Peyer's patch (tissue), 4 donors: ENCODE data around the gene GOLT1B. TPM values are rescaled to one million over a fixed set of nuclear protein-coding genes. Genes with fewer than 3 reads are reported as not detected.

Experiments used
- DNase-seq, 3 donors: peaks; one replicate each; pipeline ENCODE4 v3.0.0-alpha.2; 2017 to 2019
- H3K27ac ChIP-seq, 4 donors: fragments of 200-600 bp; sonication (generic); one replicate each; pipeline ENCODE4 v1.5.1; 2016 to 2019
- H3K27me3 ChIP-seq, 2 donors: fragments of 200-600 bp; sonication (generic); one replicate each; pipeline ENCODE4 v1.5.1; 2019
- H3K36me3 ChIP-seq, 3 donors: fragments of 200-600 bp; sonication (generic); one replicate each; pipeline ENCODE4 v1.5.1; 2016 to 2019
- H3K4me1 ChIP-seq, 4 donors: fragments of 200-600 bp; sonication (generic); one replicate each; pipeline ENCODE4 v1.5.1; 2016 to 2019
- H3K4me3 ChIP-seq, 4 donors: fragments of 200-600 bp; sonication (generic); 1 replicate in 3 of 4; 2 replicates in 1 of 4; pipeline ENCODE4 v1.5.1; 2016 to 2019; ENCODE audit warnings: mild to moderate bottlenecking in 1 of 4
- H3K9me3 ChIP-seq, 4 donors: fragments of 200-600 bp; sonication (generic); one replicate each; pipeline ENCODE4 v1.5.1; 2016 to 2019; ENCODE audit warnings: mild to moderate bottlenecking in 1 of 4
- CTCF ChIP-seq, 6 experiments: fragments of 450-650 bp in 4 of 6; fragments of 200-600 bp in 2 of 6; sonication (generic) in 1 of 6; IDR thresholded peaks; one replicate each; pipeline ENCODE4 v1.5.1; 2017 to 2019; ENCODE audit warnings: antibody characterized with exemption in 6 of 6, mild to moderate bottlenecking in 3 of 6, moderate library complexity in 1 of 6
- POLR2A ChIP-seq, 2 donors: fragments of 450-650 bp; IDR thresholded peaks; one replicate each; pipeline ENCODE4 v1.5.1; 2017; ENCODE audit warnings: antibody characterized with exemption in 2 of 2, mild to moderate bottlenecking in 2 of 2, moderate library complexity in 2 of 2
- total RNA-seq, 4 donors: library from RNA; depleted of rRNA; stranded (reverse); fragments of >200 nt; gene quantifications; one replicate each; pipeline ENCODE4 v1.1.0, GENCODE V29; 2016

Gene GOLT1B
- total RNA-seq, 4 donors from 2014 or later = 6.8 to 31.4 (median 14.0) TPM

- Histone ChIP-seq H3K27me3 (no peaks in the 10 kb centered on the region), H3K4me3 (no peak overlapping the region), H3K36me3 (no peaks in the 10 kb centered on the region), H3K27ac (no peak overlapping the region), H3K9me3 (no peaks in the 10 kb centered on the region), H3K4me1 (no peaks in the 10 kb centered on the region)
- no peak for DNase-seq
- no peak for TF ChIP-seq CTCF (IDR thresholded peaks at IDR 0.05)
- TF ChIP-seq POLR2A (IDR thresholded peaks at IDR 0.05) = no peak
Measured at GRCh38 chr12:21553329-21553675, 51.7 kb downstream of the GOLT1B start.

- H3K27me3 ChIP-seq = no peaks in the 10 kb centered on the region
Measured at GRCh38 chr12:21558100-21558679, 56.6 kb downstream of the GOLT1B start.

GRCh38 chr12:21559855-21560569 lies 58.4 kb downstream of the GOLT1B start:
- Histone ChIP-seq H3K4me1 (no peaks in the 10 kb centered on the region), H3K9me3 (no peaks in the 10 kb centered on the region), H3K27me3 (no peaks in the 10 kb centered on the region), H3K27ac (no peak overlapping the region), H3K4me3 (no peak overlapping the region), H3K36me3 (no peaks in the 10 kb centered on the region)
- TF ChIP-seq CTCF (IDR thresholded peaks at IDR 0.05) = no peak
- TF ChIP-seq POLR2A (IDR thresholded peaks at IDR 0.05) = no peak
- DNase-seq = no peak

More at GRCh38 chr12:21558100-21558679, 56.6 kb downstream of the GOLT1B start:
- TF ChIP-seq CTCF (IDR thresholded peaks at IDR 0.05) = no peak
- no peak for TF ChIP-seq POLR2A (IDR thresholded peaks at IDR 0.05)
- Histone ChIP-seq H3K36me3 (no peaks in the 10 kb centered on the region), H3K4me3 (no peak overlapping the region), H3K4me1 (no peaks in the 10 kb centered on the region), H3K27ac (no peak overlapping the region), H3K9me3 (no peaks in the 10 kb centered on the region)
- no peak for DNase-seq

- no peaks in the 10 kb centered on the region for H3K4me1 ChIP-seq
- no peak for DNase-seq
- H3K36me3 ChIP-seq = no peaks in the 10 kb centered on the region
- TF ChIP-seq POLR2A (IDR thresholded peaks at IDR 0.05) (no peak), CTCF (IDR thresholded peaks at IDR 0.05) (no peak)
- no peaks in the 10 kb centered on the region for H3K27me3 ChIP-seq
- no peaks in the 10 kb centered on the region for H3K9me3 ChIP-seq
- H3K4me3 ChIP-seq = no peak overlapping the region
- H3K27ac ChIP-seq = no peak overlapping the region
Measured at GRCh38 chr12:21561158-21561557, 59.6 kb downstream of the GOLT1B start.

GRCh38 chr12:21562859-21563258 lies 61.3 kb downstream of the GOLT1B start:
- Histone ChIP-seq H3K36me3 (no peaks in the 10 kb centered on the region), H3K27me3 (no peaks in the 10 kb centered on the region), H3K27ac (no peak overlapping the region), H3K4me1 (no peaks in the 10 kb centered on the region), H3K9me3 (no peaks in the 10 kb centered on the region), H3K4me3 (no peak overlapping the region)
- TF ChIP-seq CTCF (IDR thresholded peaks at IDR 0.05) = no peak
- TF ChIP-seq POLR2A (IDR thresholded peaks at IDR 0.05) = no peak
- DNase-seq = no peak
